Ishikawa (cell line): ENCODE results near the gene AUTS2.

Experiments used
- EGR1 ChIP-seq: IDR thresholded peaks from 2 replicates; pipeline ENCODE4 v1.6.1; 2012
- EP300 ChIP-seq: IDR thresholded peaks from 2 replicates; pipeline ENCODE4 v1.6.1; 2012; ENCODE audit warnings: borderline replicate concordance
- MAX ChIP-seq: IDR thresholded peaks from 2 replicates; pipeline ENCODE4 v1.6.1; 2012
- RAD21 ChIP-seq: IDR thresholded peaks from 2 replicates; pipeline ENCODE4 v1.6.1; 2012; ENCODE audit warnings: low read depth
- TAF1 ChIP-seq: IDR thresholded peaks from 2 replicates; pipeline ENCODE4 v1.6.1; 2012; ENCODE audit warnings: low read depth, mild to moderate bottlenecking
- YY1 ChIP-seq: IDR thresholded peaks from 2 replicates; pipeline ENCODE4 v1.6.1; 2012; ENCODE audit warnings: low read depth

DNA sequence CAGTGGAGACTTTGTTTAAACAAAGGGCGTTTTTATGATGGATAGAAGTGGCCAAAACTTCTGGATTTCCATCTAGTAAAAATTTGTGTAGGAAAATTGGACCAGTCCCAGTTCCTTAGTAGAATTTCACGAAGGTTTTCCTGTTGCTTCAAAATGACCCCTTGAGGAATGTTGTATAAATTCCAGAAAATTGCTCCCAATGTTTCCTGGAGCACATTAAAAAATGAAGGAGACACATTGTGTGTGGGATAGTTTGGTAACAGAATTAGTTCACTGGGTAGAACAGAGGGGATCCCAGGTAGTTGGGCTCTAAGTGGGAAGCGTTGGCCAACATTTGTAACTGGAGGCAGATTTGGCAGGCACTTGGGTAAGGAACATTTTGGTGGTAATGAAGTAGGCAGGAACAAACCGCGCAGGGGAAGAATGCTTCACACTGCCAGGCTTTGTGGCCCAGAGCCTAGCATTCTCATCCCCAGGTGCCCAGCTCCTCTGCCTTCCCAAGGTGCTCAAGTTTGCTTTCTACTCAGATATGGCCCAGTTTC, 758.6 kb downstream of the AUTS2 start:
- TF ChIP-seq YY1, result no peak
- TF ChIP-seq TAF1, result no peak
- TF ChIP-seq MAX, result no peak
- TF ChIP-seq RAD21, result no peak
- no peak for TF ChIP-seq EGR1
- TF ChIP-seq EP300, result no peak
